Adrenal gland (tissue), 12 donors: ENCODE results near the gene ASH1L. TPM values are rescaled to one million over a fixed set of nuclear protein-coding genes. Genes with fewer than 3 reads are reported as not detected.

Source experiments
- DNase-seq, 7 donors: peaks; one replicate each; pipeline ENCODE4 v3.0.0-alpha.2; 2019 to 2020
- H3K27ac ChIP-seq, 5 donors: fragments of 200-600 bp; sonication (generic) in 4 of 5; 1 replicate in 3 of 5; 2 replicates in 2 of 5; pipeline versions ENCODE4 v1.5.1 to v1.8.0; 2016 to 2020; ENCODE audit warnings: mild to moderate bottlenecking in 1 of 5
- H3K27me3 ChIP-seq: fragments of 200-600 bp; 2 replicates; pipeline ENCODE4 v1.8.0; 2021
- H3K36me3 ChIP-seq, 2 donors: fragments of 200-600 bp; replicated peaks in 1 of 2; 1 replicate in 1 of 2; 2 replicates in 1 of 2; pipeline versions ENCODE4 v1.5.1 to v1.8.0; 2018 to 2022
- H3K4me1 ChIP-seq, 2 donors: fragments of 200-600 bp; replicated peaks in 1 of 2; 1 replicate in 1 of 2; 2 replicates in 1 of 2; pipeline versions ENCODE4 v1.5.1 to v1.8.0; 2018 to 2021
- H3K4me3 ChIP-seq, 4 donors: fragments of 200-600 bp; sonication (generic) in 3 of 4; one replicate each; pipeline ENCODE4 v1.5.1; 2016 to 2018
- H3K9me3 ChIP-seq, 3 donors: fragments of 200-600 bp; sonication (generic) in 1 of 3; replicated peaks in 1 of 3; 1 replicate in 2 of 3; 2 replicates in 1 of 3; pipeline versions ENCODE4 v1.5.1 to v1.8.0; 2016 to 2021
- CTCF ChIP-seq, 6 experiments: fragments of 450-650 bp in 4 of 6; fragments of 200-600 bp in 2 of 6; sonication (generic) in 1 of 6; IDR thresholded peaks; 1 replicate in 5 of 6; 2 replicates in 1 of 6; pipeline versions ENCODE4 v1.5.1 to v1.8.0; 2016 to 2021; ENCODE audit warnings: antibody characterized with exemption in 6 of 6, mild to moderate bottlenecking in 2 of 6, moderate library complexity in 1 of 6
- POLR2A ChIP-seq, 2 donors: fragments of 450-650 bp; IDR thresholded peaks; one replicate each; pipeline ENCODE4 v1.6.1; 2017; ENCODE audit warnings: antibody characterized with exemption in 2 of 2, mild to moderate bottlenecking in 2 of 2, moderate library complexity in 1 of 2
- WGBS, 4 donors: extraction: QIAGEN DNeasy Blood & Tissue Kit in 2 of 4; methylation state at CpG; one replicate each; pipeline versions ENCODE4 v1.1.5 to v1.1.7; 2013 to 2017; 5-methylcytosine and 5-hydroxymethylcytosine counted together
- intact Hi-C, 2 donors: fragments of 100-400 bp; cut with DNase I; formaldehyde crosslinking; loops; one replicate each; pipeline versions ENCODE4 v1.14.1 to v1.15.0; 2022 to 2023
- polyA plus RNA-seq, 3 donors: library from polyadenylated mRNA; stranded (reverse); fragments of 200-250 nt in 2 of 3; fragments of 350-450 nt in 1 of 3; fragmentation: Illumina TruSeq in 1 of 3; extraction: RNeasy Lipid Tissue Mini Kit (QIAGEN cat#74804) in 1 of 3; gene quantifications; one replicate each; pipeline ENCODE4 v1.2.3, GENCODE V29; 2013 to 2014
- total RNA-seq, 9 donors: library from RNA; depleted of rRNA in 4 of 9; stranded (reverse); fragments of >200 nt in 4 of 9; fragments of 120-200 nt in 1 of 9; fragmentation: NEBNext Ultra II Directional in 1 of 9; extraction: Animal tissue kit (Norgen Biotek cat#: 25700) in 1 of 9; gene quantifications; one replicate each; pipeline versions ENCODE4 v1.1.0 to v1.2.4, GENCODE V29; 2013 to 2023
- donor health status: healthy with polysubstance abuse.
- donor health status: Bipolar disorder and iron deficiency.
- donor health status: DM: yes; HTN: yes; CAD: no.
- donor health status: DM: no; HTN: no; CAD: no.
- donor health status: DM: no; HTN: no; CAD: no.
- donor health status: DM: yes; HTN: yes; CAD: no.

Gene ASH1L
- total and polyA plus RNA-seq, 12 donors, result 3.7 to 59.3 (median 41.8) TPM

- H3K27me3 ChIP-seq, result no peaks in the 10 kb centered on the region
- intact Hi-C loops, result no loop called here
- TF ChIP-seq POLR2A (IDR thresholded peaks at IDR 0.05), result no peak
- no peak for TF ChIP-seq CTCF (IDR thresholded peaks at IDR 0.05)
- peaks cover 25 to 29% of the 10 kb centered on the region in 2 donors for H3K4me1 ChIP-seq
- 78 to 89% (median 86%) methylated on average over 6 of the region's 6 CpGs for WGBS, 4 donors
- no peak overlapping the region for H3K4me3 ChIP-seq
- H3K36me3 ChIP-seq, result peaks cover 0 to 39% of the 10 kb centered on the region in 2 donors
- no peaks in the 10 kb centered on the region for H3K9me3 ChIP-seq
- no peak overlapping the region for H3K27ac ChIP-seq
- peak in 1 of 7 donors; percentile 15 for DNase-seq
Measured at GRCh38 chr1:155326020-155326526, 236.5 kb downstream of the ASH1L start.

- Histone ChIP-seq H3K27me3 (no peaks in the 10 kb centered on the region), H3K4me3 (peak overlapping the region in 1 of 4 donors; percentile 78), H3K36me3 (peaks cover 0 to 34% of the 10 kb centered on the region in 2 donors), H3K9me3 (no peaks in the 10 kb centered on the region), H3K27ac (peak overlapping the region in 2 of 5 donors; percentile 96 to 97), H3K4me1 (peaks cover 26 to 34% of the 10 kb centered on the region in 2 donors)
- DNase-seq, result peak in 1 of 7 donors; percentile 33
- intact Hi-C loops, result no loop called here
- WGBS, 4 donors, result 53 to 74% (median 55%) methylated on average over 6 of the region's 6 CpGs
- no peak for TF ChIP-seq POLR2A (IDR thresholded peaks at IDR 0.05)
- no peak for TF ChIP-seq CTCF (IDR thresholded peaks at IDR 0.05)
Measured at GRCh38 chr1:155325603-155325893, 237.1 kb downstream of the ASH1L start.

- Histone ChIP-seq H3K4me1 (peaks cover 26 to 39% of the 10 kb centered on the region in 2 donors), H3K36me3 (peaks cover 0 to 28% of the 10 kb centered on the region in 2 donors), H3K27ac (peak overlapping the region in 4 of 5 donors; percentile 77 to 97 (median 95)), H3K27me3 (no peaks in the 10 kb centered on the region), H3K4me3 (peak overlapping the region; percentile 20 to 80 (median 70)), H3K9me3 (no peaks in the 10 kb centered on the region)
- peak; percentile 60 to 81 (median 68) for DNase-seq
- intact Hi-C loops, result loop anchor here (5.0 kb wide), 2 partner anchors 48 to 73 kb away; partner anchors contain the start of gene HCN3 (in 1 of the 2)
- 5 to 10% (median 7%) methylated on average over 32 to 59 of the region's 59 CpGs for WGBS, 4 donors
- TF ChIP-seq CTCF (IDR thresholded peaks at IDR 0.05) (peak; percentile 16 to 54 (median 44)), POLR2A (IDR thresholded peaks at IDR 0.05) (no peak)
Measured at GRCh38 chr1:155324717-155325602, 237.6 kb downstream of the ASH1L start.

- peak; percentile 95 to 98 (median 98) for DNase-seq
- Histone ChIP-seq H3K9me3 (no peaks in the 10 kb centered on the region), H3K36me3 (peaks cover 0 to 23% of the 10 kb centered on the region in 2 donors), H3K4me3 (peak overlapping the region; percentile 20 to 82 (median 79)), H3K27ac (peak overlapping the region; percentile 77 to 97 (median 94)), H3K4me1 (peaks cover 26 to 43% of the 10 kb centered on the region in 2 donors), H3K27me3 (no peaks in the 10 kb centered on the region)
- WGBS, 4 donors, result 0% methylated on average over 5 to 44 of the region's 44 CpGs
- TF ChIP-seq POLR2A (IDR thresholded peaks at IDR 0.05) (peak; percentile 61 to 65), CTCF (IDR thresholded peaks at IDR 0.05) (no peak)
- intact Hi-C loops, result loop anchor here (5.0 kb wide), 2 partner anchors 47 to 72 kb away; partner anchors contain the start of gene HCN3 (in 1 of the 2)
Measured at GRCh38 chr1:155324037-155324716, 238.4 kb downstream of the ASH1L start.
